Measurements from ENCODE around the gene DGKB. TPM values are rescaled to one million over a fixed set of nuclear protein-coding genes. Genes with fewer than 3 reads are reported as not detected.

The DGKB gene
- total and polyA plus RNA-seq, 2 donors from 2014 or later, result 0.26 to 1.5 TPM

GRCh38 chr7:14582010-14582409 lies 320.5 kb downstream of the DGKB start:
- no peak overlapping the region for H3K27ac ChIP-seq (ENCODE audit: low read depth in 2 of 2, low read length in 2 of 2)
- H3K4me3 ChIP-seq (ENCODE audit: low read length in 3 of 3), result no peak overlapping the region
- H3K27me3 ChIP-seq (ENCODE audit: control insufficient read depth, insufficient read depth, low read length), result no peaks in the 10 kb centered on the region
- H3K9ac ChIP-seq (ENCODE audit: low read length in 3 of 3), result no peak overlapping the region
- H3K4me1 ChIP-seq (ENCODE audit: control insufficient read depth in 2 of 3, insufficient read depth in 2 of 3, low read depth in 1 of 3, low read length in 3 of 3), result no peaks in the 10 kb centered on the region
- H3K36me3 ChIP-seq (ENCODE audit: control insufficient read depth in 2 of 3, insufficient read depth in 3 of 3, low read length in 3 of 3), result no peaks in the 10 kb centered on the region
- TF ChIP-seq CTCF (IDR thresholded peaks at IDR 0.05; ENCODE audit: borderline replicate concordance, extremely low read depth, insufficient read depth), result no peak
- intact Hi-C loops (cut with DNase I), result no loop called here
- no peak for DNase-seq
- no peak for FAIRE-seq
- peaks cover 0 to 15% (median 4%) of the 10 kb centered on the region in 3 donors for H3K9me3 ChIP-seq (ENCODE audit: control insufficient read depth in 2 of 3, insufficient read depth in 1 of 3, low read length in 3 of 3)

DNA sequence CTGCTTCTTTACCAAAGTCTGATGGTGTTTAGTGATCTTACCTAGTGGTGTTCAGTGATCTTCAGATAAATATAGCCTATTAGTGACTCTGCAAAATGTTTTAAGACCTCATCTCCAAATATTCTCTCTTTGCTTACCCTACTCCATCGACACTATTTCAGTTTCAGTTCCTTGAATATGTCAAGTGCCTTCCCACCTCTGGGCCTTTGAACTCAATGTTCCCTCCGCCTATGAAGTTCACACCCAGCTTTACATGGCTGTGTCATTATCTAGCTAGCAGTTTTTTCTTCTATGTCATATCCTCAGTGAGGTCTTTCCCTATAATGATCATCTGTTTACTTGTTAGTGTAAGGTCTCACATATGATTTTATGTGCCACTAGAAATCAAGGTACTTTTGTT lies 322.6 kb downstream of the DGKB start:
- H3K4me1 ChIP-seq (ENCODE audit: control insufficient read depth in 2 of 3, insufficient read depth in 2 of 3, low read depth in 1 of 3, low read length in 3 of 3), result no peaks in the 10 kb centered on the region
- no peak overlapping the region for H3K4me3 ChIP-seq (ENCODE audit: low read length in 3 of 3)
- H3K36me3 ChIP-seq (ENCODE audit: control insufficient read depth in 2 of 3, insufficient read depth in 3 of 3, low read length in 3 of 3), result no peaks in the 10 kb centered on the region
- H3K9ac ChIP-seq (ENCODE audit: low read length in 3 of 3), result no peak overlapping the region
- H3K27ac ChIP-seq (ENCODE audit: low read depth in 2 of 2, low read length in 2 of 2), result no peak overlapping the region
- no peak for FAIRE-seq
- DNase-seq, result no peak
- no peak for TF ChIP-seq CTCF (IDR thresholded peaks at IDR 0.05; ENCODE audit: borderline replicate concordance, extremely low read depth, insufficient read depth)
- intact Hi-C loops (cut with DNase I), result no loop called here
- no peaks in the 10 kb centered on the region for H3K9me3 ChIP-seq (ENCODE audit: control insufficient read depth in 2 of 3, insufficient read depth in 1 of 3, low read length in 3 of 3)
- no peaks in the 10 kb centered on the region for H3K27me3 ChIP-seq (ENCODE audit: control insufficient read depth, insufficient read depth, low read length)

DNA sequence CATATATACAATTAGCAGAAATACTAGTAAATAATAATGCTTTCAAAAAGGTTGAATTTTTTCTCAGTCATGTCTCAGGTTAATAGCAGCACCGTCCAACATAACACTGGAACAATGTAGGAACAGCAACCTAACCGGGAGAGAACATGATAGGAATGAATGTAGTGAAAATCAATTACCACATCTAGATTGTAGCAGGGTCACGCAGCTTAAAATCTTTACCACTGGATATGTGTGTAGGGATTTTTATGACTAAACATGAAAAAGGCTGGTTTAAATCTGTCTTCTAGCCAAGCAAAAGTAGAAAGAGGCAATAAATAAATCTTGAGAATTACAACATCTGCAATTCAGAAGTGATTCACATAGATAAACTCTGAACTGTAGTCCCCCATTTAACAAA lies 326.0 kb downstream of the DGKB start:
- no peak for DNase-seq
- intact Hi-C loops (cut with DNase I), result no loop called here
- no peaks in the 10 kb centered on the region for H3K27me3 ChIP-seq (ENCODE audit: control insufficient read depth, insufficient read depth, low read length)
- no peak overlapping the region for H3K4me3 ChIP-seq (ENCODE audit: low read length in 3 of 3)
- TF ChIP-seq CTCF (IDR thresholded peaks at IDR 0.05; ENCODE audit: borderline replicate concordance, extremely low read depth, insufficient read depth), result no peak
- no peaks in the 10 kb centered on the region for H3K4me1 ChIP-seq (ENCODE audit: control insufficient read depth in 2 of 3, insufficient read depth in 2 of 3, low read depth in 1 of 3, low read length in 3 of 3)
- no peak overlapping the region for H3K27ac ChIP-seq (ENCODE audit: low read depth in 2 of 2, low read length in 2 of 2)
- H3K9ac ChIP-seq (ENCODE audit: low read length in 3 of 3), result no peak overlapping the region
- H3K9me3 ChIP-seq (ENCODE audit: control insufficient read depth in 2 of 3, insufficient read depth in 1 of 3, low read length in 3 of 3), result no peaks in the 10 kb centered on the region
- no peak for FAIRE-seq
- no peaks in the 10 kb centered on the region for H3K36me3 ChIP-seq (ENCODE audit: control insufficient read depth in 2 of 3, insufficient read depth in 3 of 3, low read length in 3 of 3)

Measured in kidney (tissue), 14 donors.